Measurements from ENCODE around the gene TXN.

DNA sequence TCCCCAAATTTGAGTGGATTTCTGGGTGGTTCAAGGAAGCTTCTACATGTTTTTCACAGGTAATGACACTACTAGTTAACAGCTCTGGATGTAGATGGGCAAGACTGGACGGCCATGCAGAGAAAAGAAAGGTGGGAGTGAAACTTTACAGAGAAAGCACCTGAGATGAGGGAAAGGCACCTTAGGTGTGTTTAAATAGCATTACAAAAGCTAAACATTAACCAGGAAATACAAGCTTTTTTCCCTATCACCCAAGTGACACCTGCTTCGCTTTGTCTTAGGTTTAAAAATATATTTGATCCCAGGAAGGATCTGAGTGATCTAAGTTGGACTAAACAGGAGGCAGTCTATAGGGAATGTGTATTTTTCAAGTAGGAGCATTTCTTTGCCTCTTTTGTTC, 56.7 kb downstream of the TXN start:
- TF ChIP-seq, protein P1, sequence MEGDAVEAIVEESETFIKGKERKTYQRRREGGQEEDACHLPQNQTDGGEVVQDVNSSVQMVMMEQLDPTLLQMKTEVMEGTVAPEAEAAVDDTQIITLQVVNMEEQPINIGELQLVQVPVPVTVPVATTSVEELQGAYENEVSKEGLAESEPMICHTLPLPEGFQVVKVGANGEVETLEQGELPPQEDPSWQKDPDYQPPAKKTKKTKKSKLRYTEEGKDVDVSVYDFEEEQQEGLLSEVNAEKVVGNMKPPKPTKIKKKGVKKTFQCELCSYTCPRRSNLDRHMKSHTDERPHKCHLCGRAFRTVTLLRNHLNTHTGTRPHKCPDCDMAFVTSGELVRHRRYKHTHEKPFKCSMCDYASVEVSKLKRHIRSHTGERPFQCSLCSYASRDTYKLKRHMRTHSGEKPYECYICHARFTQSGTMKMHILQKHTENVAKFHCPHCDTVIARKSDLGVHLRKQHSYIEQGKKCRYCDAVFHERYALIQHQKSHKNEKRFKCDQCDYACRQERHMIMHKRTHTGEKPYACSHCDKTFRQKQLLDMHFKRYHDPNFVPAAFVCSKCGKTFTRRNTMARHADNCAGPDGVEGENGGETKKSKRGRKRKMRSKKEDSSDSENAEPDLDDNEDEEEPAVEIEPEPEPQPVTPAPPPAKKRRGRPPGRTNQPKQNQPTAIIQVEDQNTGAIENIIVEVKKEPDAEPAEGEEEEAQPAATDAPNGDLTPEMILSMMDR (conservative IDR thresholded peaks at IDR 0.05 in 1 of 2, IDR thresholded peaks at IDR 0.05 in 1 of 2; ENCODE audit: low read depth in 1 of 2, low read length in 2 of 2): no peak
- no peak for TF ChIP-seq EZH2 (IDR thresholded peaks at IDR 0.05; ENCODE audit: low read length, missing control alignments)
